ENCODE data around the gene EHF. TPM values are rescaled to one million over a fixed set of nuclear protein-coding genes. Genes with fewer than 3 reads are reported as not detected.

Gene EHF
- total and polyA plus RNA-seq, 2 donors (not counting 1 experiment from before 2014, with no cell fraction given), result 0.51 TPM; not detected in 1

DNA sequence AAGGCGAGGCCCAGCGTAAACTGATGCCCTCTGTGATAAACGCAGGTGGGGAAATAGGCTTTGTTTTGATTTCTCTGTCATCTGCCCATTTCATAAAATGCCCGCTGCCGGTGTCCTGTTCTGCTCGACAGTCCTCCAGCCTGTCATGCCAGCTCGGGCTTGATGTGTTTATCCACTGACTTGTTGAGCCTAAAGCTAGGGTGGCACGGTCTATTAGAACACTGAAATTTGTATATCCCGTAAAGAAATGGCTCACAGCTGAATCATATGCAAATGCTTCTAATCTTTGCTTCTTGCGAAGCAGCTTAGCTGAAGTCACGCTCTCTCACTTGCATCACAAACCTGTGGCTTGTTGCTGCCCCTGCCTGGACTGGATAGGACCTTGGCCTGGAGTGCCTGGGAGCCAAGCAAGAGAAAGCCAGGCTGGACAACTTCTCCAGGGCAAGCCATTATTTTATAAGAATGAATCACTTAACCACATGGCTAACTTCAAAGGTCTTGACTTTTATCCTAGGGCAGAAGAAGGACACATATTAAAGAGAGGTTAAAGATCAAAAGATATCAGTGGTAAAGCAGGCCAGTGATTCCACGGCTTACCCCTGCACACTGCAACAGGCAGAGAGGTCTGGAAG is 33.1 kb downstream of the EHF start:
- H2AFZ ChIP-seq (ENCODE audit: low read length), result no peak overlapping the region
- H3K27me3 ChIP-seq (ENCODE audit: control insufficient read depth, insufficient read depth, low read length), result no peaks in the 10 kb centered on the region
- peak overlapping the region; percentile 72 for H3K27ac ChIP-seq (ENCODE audit: insufficient read depth, low read length)
- peaks cover 16% of the 10 kb centered on the region for H3K4me1 ChIP-seq (ENCODE audit: control insufficient read depth, extremely low read depth, insufficient read depth, low read length)
- H3K4me3 ChIP-seq (replicated peaks in 1 of 4; ENCODE audit: control extremely low read depth in 1 of 4, insufficient read depth in 1 of 4, low read depth in 3 of 4, low read length in 4 of 4), result no peak overlapping the region
- no peaks in the 10 kb centered on the region for H4K20me1 ChIP-seq (ENCODE audit: control insufficient read depth, extremely low read depth, insufficient read depth, low read length)
- no peak for TF ChIP-seq EZH2 (IDR thresholded peaks at IDR 0.05; ENCODE audit: low read length, missing control alignments)
- TF ChIP-seq, protein P1, sequence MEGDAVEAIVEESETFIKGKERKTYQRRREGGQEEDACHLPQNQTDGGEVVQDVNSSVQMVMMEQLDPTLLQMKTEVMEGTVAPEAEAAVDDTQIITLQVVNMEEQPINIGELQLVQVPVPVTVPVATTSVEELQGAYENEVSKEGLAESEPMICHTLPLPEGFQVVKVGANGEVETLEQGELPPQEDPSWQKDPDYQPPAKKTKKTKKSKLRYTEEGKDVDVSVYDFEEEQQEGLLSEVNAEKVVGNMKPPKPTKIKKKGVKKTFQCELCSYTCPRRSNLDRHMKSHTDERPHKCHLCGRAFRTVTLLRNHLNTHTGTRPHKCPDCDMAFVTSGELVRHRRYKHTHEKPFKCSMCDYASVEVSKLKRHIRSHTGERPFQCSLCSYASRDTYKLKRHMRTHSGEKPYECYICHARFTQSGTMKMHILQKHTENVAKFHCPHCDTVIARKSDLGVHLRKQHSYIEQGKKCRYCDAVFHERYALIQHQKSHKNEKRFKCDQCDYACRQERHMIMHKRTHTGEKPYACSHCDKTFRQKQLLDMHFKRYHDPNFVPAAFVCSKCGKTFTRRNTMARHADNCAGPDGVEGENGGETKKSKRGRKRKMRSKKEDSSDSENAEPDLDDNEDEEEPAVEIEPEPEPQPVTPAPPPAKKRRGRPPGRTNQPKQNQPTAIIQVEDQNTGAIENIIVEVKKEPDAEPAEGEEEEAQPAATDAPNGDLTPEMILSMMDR (conservative IDR thresholded peaks at IDR 0.05 in 1 of 2, IDR thresholded peaks at IDR 0.05 in 1 of 2; ENCODE audit: low read depth in 1 of 2, low read length in 2 of 2), result no peak
- H3K9ac ChIP-seq (ENCODE audit: insufficient read depth, low read length), result no peak overlapping the region
- H3K9me3 ChIP-seq (ENCODE audit: control insufficient read depth, insufficient read depth, low read depth, low read length), result no peaks in the 10 kb centered on the region
- H3K36me3 ChIP-seq (ENCODE audit: control insufficient read depth, insufficient read depth, low read length), result no peaks in the 10 kb centered on the region
- peak overlapping the region; percentile 41 for H3K4me2 ChIP-seq (ENCODE audit: extremely low read depth, insufficient read depth, low read length)
- no peaks in the 10 kb centered on the region for H3K79me2 ChIP-seq (ENCODE audit: control insufficient read depth, insufficient read depth, low read length)
- peak; percentile 98 for DNase-seq (ENCODE audit: low read depth in 2 of 2)

DNA sequence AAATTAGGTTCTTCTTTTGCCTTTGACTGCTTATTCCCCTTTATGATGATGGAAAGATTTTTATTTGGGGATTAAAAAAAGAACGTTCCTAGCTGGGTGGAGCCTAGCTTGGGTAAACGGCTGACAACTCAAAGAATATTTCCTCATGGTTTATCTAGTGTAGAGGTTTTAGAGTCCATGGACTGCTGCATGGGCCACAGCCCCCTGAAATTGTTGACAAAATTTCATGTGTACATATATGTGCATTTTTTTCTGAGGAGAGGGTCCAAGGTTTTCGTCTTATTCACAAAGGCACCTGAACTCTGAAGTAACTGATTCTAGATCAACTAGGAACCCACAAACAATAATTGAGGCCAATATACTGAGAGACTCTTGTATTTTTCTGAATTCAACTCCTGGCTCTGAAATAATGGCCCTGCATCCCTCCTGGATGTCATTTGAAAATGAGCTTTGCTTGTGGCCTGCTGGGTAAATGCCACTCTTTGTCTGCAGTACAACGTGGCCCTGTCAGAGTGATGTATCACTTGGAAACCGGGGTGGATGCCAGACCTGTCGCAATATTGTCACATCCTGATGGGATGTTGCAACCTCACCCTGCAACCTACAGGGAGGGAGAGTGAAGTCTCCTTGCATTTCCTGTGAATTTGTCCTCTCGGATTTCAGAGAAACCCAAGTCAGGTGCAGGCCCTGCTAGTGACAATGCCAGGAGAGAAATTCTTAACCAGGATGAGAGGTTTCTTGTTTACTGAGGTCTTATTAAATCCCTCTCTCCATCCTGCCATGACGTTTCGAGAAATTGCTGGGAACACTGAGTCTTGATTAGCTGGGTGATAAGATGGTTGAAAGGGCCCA is 33.8 kb downstream of the EHF start:
- no peaks in the 10 kb centered on the region for H3K9me3 ChIP-seq (ENCODE audit: control insufficient read depth, insufficient read depth, low read depth, low read length)
- no peak overlapping the region for H3K4me3 ChIP-seq (replicated peaks in 1 of 4; ENCODE audit: control extremely low read depth in 1 of 4, insufficient read depth in 1 of 4, low read depth in 3 of 4, low read length in 4 of 4)
- no peaks in the 10 kb centered on the region for H3K27me3 ChIP-seq (ENCODE audit: control insufficient read depth, insufficient read depth, low read length)
- no peak overlapping the region for H3K9ac ChIP-seq (ENCODE audit: insufficient read depth, low read length)
- no peak for TF ChIP-seq EZH2 (IDR thresholded peaks at IDR 0.05; ENCODE audit: low read length, missing control alignments)
- TF ChIP-seq, protein P1 (conservative IDR thresholded peaks at IDR 0.05 in 1 of 2, IDR thresholded peaks at IDR 0.05 in 1 of 2; ENCODE audit: low read depth in 1 of 2, low read length in 2 of 2), result no peak
- peaks cover 16% of the 10 kb centered on the region for H3K4me1 ChIP-seq (ENCODE audit: control insufficient read depth, extremely low read depth, insufficient read depth, low read length)
- DNase-seq (ENCODE audit: low read depth in 2 of 2), result peak; percentile 53 to 90
- no peak overlapping the region for H3K4me2 ChIP-seq (ENCODE audit: extremely low read depth, insufficient read depth, low read length)
- H3K27ac ChIP-seq (ENCODE audit: insufficient read depth, low read length), result peak overlapping the region; percentile 72
- no peaks in the 10 kb centered on the region for H4K20me1 ChIP-seq (ENCODE audit: control insufficient read depth, extremely low read depth, insufficient read depth, low read length)
- no peaks in the 10 kb centered on the region for H3K79me2 ChIP-seq (ENCODE audit: control insufficient read depth, insufficient read depth, low read length)
- no peaks in the 10 kb centered on the region for H3K36me3 ChIP-seq (ENCODE audit: control insufficient read depth, insufficient read depth, low read length)
- no peak overlapping the region for H2AFZ ChIP-seq (ENCODE audit: low read length)

DNA sequence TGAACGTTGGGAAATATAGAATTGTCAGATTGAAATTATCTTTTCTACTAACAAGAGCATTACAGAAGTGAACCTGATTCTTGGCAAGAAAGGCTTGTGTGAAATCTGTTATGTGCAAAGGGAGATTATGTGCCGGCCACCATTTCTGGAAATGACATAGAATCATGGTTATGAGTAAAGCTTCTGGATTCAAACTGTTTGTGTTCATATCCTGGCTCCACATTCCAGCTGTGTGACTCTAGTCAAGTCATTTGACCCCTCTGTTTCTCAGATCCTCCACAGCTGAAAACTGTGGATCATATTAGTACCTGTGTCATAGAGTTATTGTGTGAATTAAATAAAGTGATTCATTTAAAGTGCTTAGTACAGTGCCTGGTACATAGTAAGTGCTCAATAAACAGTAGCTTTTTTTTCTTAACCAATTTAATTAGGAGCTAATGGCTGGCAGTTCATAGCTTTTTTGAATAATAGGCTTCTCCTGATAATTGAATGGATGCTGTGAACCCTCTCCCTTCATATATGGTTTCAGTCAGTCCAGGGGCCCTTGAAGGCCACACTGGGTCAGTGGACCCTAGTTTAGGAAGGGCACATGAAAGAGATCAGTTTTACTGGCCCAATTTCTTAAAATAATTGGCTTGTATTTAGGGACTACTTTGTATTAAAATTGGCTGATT is 34.6 kb downstream of the EHF start:
- H3K4me2 ChIP-seq (ENCODE audit: extremely low read depth, insufficient read depth, low read length), result no peak overlapping the region
- H3K36me3 ChIP-seq (ENCODE audit: control insufficient read depth, insufficient read depth, low read length), result no peaks in the 10 kb centered on the region
- TF ChIP-seq EZH2 (IDR thresholded peaks at IDR 0.05; ENCODE audit: low read length, missing control alignments), result no peak
- TF ChIP-seq, protein P1 (conservative IDR thresholded peaks at IDR 0.05 in 1 of 2, IDR thresholded peaks at IDR 0.05 in 1 of 2; ENCODE audit: low read depth in 1 of 2, low read length in 2 of 2), result no peak
- no peaks in the 10 kb centered on the region for H3K79me2 ChIP-seq (ENCODE audit: control insufficient read depth, insufficient read depth, low read length)
- H3K9ac ChIP-seq (ENCODE audit: insufficient read depth, low read length), result no peak overlapping the region
- DNase-seq (ENCODE audit: low read depth in 2 of 2), result peak; percentile 78 to 91
- no peaks in the 10 kb centered on the region for H3K9me3 ChIP-seq (ENCODE audit: control insufficient read depth, insufficient read depth, low read depth, low read length)
- H3K4me1 ChIP-seq (ENCODE audit: control insufficient read depth, extremely low read depth, insufficient read depth, low read length), result peaks cover 16% of the 10 kb centered on the region
- no peaks in the 10 kb centered on the region for H4K20me1 ChIP-seq (ENCODE audit: control insufficient read depth, extremely low read depth, insufficient read depth, low read length)
- no peaks in the 10 kb centered on the region for H3K27me3 ChIP-seq (ENCODE audit: control insufficient read depth, insufficient read depth, low read length)
- peak overlapping the region; percentile 72 for H3K27ac ChIP-seq (ENCODE audit: insufficient read depth, low read length)
- no peak overlapping the region for H2AFZ ChIP-seq (ENCODE audit: low read length)
- H3K4me3 ChIP-seq (replicated peaks in 1 of 4; ENCODE audit: control extremely low read depth in 1 of 4, insufficient read depth in 1 of 4, low read depth in 3 of 4, low read length in 4 of 4), result no peak overlapping the region

Measured in fibroblast of lung (primary cell).